Measurements from ENCODE around the gene TMCC1.
"Not testable (repeated sequence)": the region's sequence is repeated elsewhere in the genome, so short reads cannot be mapped to it uniquely, and the experiment has no call there.

Gene TMCC1

DNA sequence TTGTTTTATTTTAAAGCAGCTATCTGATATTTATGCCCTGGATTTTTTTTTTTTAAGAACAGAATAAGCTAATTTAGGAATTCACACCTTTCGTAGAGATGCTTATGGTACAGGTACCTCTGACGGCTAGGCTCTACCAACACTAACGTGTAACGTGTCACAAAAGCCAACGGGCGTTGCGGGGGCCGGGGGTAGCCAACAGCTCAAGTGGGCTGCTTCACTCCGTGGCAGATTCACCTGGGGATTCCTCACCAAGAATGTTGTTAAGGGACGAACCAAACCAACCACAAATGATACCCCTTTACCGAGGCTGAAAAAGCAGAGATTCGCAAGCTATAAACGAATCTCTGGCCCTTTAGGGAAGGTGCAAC, 1.0 kb downstream of the TMCC1 start:
- DNase-seq: no peak

- no peak for DNase-seq
Observed at GRCh38 chr3:129890891-129891290, 2.6 kb downstream of the TMCC1 start.

DNA sequence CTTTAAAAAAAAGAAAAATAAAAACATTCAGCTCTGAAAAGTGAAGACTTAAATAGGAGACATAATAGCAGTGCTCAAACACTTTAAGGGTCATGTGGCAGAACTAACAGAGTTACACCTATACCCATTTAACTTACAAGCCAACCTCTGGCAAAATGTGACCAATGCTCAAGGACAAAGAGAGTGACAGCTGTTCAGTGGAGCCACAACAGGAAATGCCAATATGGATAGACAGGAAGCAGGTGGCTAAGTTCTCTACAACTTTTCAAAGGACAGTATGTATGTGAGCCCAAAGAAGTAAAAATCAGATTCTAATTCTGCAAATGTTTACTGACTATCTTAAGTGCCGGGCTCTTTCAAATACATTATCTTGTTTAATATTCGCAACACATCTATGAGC, 3.4 kb downstream of the TMCC1 start:
- peak; percentile 78 for DNase-seq

DNA sequence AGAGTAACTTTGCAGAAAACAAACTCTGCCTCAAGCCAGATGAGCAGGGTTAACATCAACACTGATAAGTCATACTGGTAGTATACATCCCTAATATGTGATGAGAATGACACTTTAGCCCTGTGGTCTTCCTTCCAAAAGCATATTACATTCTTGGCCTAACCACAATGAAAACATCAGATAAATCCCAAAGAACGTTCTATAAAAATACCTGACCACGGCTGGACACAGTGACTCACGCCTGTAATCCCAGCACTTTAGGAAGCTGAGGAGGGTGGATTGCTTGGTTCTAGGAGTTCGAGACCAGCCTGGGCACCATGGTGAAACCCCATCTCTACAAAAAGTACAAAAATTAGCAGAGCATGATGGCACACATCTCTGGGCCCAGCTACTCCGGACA, 4.7 kb downstream of the TMCC1 start:
- DNase-seq: no peak

GRCh38 chr3:129881261-129881660, 12.2 kb downstream of the TMCC1 start:
- no peak for DNase-seq

DNA sequence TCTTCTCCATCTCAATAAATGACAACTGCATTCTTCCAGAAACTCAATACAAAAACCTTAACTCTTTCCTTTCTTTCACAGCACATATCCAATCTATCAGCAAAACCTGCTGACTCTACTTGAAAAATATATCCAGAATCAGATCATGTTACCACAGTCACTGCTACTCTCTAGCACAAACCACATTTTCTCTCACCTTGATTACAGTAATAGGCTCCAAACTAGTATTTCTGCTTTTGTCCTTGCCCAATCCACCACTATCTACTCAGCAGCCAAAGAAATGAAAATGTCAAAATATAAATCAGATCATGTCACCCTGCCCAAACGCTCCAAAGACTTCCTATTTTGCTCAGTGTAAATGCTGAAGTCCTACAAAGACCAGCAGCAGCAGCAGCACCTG, 15.2 kb downstream of the TMCC1 start:
- DNase-seq: no peak

- not testable (repeated sequence) for DNase-seq
Observed at GRCh38 chr3:129874479-129874878, 19.0 kb downstream of the TMCC1 start.

DNA sequence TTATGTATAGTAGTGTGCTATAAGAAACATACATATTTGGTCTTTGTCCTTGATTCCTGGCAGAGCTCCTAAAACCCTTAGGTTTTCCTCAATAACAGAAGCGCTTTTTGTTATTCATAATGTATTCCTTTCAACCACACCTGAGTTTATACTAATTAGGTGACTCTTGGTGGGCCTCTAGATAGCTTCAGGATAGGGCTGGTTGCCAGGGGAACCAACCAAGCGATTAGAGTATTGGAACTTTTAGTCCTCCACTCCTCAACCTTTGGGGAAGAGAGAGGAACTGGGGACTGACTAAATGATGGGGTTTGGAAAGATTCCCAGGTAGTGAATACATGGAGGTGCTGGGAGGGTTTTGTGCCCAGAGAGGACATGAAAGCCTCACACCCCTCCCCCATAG, 24.6 kb downstream of the TMCC1 start:
- no peak for DNase-seq

- peak; percentile 35 for DNase-seq
Observed at GRCh38 chr3:129867506-129868124, 25.9 kb downstream of the TMCC1 start.

DNA sequence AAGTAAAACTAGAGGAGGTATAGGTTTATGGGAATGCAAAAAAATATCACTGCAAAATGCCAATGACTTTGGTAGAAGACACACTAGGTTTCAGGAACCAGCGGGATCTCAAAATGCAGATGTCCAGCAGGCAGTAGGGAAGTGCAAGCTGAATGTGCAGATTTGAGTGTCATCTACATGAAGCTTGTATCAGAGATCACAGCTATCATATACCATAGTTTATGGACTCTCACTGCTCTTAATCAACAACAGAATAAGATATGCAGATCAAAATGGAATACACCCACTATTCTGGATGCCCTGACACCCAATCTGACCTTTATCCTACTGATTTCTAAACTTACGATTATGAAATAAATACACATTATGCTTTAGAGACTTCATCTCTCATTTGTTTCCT, 27.7 kb downstream of the TMCC1 start:
- DNase-seq: no peak

DNA sequence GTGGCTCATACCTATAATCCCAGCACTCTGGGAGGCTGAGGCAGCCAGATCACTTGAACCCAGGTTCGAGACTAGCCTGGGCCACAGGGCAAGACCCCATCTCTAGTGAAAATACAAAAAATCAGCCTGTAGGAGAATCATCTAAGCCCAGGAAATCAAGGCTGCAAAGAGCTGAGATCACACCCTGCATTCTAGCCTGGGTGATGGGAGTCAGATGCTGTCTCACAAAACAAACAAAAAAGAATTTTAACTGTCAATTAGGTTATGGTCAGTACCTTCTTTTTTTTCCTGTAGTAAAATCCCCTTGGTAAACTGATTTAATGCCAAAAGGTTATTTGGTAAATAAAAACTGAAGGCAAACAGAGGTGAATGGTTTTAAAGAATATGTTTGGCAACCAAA, 29.0 kb downstream of the TMCC1 start:
- DNase-seq: no peak

GRCh38 chr3:129859272-129859671, 34.2 kb downstream of the TMCC1 start:
- no peak for DNase-seq

DNA sequence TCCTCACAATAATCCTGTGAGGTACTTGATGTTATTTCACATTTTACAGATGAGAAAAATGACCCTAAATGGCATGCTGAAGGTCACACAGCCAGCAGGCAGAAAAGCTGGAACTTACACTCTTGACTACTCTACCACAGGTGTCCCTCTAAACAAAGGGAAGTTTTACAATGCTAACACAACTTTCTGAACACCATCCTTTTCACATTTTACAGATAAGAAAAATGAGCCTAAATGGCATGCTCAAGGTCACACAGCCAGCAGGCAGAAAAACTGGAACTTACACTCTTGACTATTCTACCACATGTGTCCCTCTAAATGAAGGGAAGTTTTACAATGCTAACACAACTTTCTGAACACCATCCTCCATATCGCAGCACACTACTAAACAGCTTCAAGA, 35.6 kb downstream of the TMCC1 start:
- DNase-seq: no peak

DNA sequence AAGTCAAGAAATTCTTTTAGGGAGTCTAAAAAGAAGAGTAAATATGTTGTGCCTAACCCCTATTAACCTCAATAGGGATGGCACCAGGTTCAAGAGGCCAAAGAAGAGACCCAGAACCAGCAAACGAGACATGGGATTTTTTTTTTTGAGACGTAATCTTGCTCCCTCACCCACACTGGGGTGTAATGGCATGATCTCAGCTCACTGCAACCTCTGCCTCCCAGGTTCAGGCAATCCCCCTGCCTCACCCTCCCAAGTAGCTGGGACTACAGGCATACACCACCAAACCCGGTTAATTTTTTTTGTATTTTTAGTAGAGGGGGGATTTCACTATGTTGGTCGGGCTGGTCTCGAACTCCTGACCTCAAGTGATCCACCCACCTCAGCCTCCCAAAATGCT, 36.7 kb downstream of the TMCC1 start:
- DNase-seq: not testable (repeated sequence)

DNA sequence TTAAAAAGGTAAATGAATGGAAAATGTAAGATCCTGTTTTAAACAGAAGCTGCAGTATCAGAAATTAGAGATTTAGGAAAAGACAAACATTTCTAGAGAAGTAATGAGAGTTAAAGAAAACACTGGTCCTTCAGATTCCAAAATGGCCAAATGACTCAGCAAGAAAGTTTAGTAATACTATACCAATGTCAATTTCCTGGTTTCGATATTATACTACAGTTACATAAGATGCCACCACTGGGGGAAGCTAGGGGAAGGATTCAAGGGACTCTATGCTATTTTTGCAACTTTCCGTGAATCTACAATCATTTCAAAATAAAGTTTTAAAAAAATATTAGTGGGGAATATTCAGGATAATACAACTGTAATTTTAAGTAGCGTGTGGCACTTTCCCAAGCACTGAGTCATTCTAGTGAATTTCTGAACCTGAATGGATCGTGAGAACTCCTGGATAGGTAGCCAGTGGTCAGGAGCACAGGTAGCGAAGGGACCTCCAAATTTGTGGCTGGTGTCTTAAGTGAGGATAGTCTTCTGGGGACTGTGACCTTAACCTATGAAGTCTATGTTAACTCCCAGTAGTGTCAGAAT, 37.6 kb downstream of the TMCC1 start:
- peak; percentile 71 for DNase-seq

DNA sequence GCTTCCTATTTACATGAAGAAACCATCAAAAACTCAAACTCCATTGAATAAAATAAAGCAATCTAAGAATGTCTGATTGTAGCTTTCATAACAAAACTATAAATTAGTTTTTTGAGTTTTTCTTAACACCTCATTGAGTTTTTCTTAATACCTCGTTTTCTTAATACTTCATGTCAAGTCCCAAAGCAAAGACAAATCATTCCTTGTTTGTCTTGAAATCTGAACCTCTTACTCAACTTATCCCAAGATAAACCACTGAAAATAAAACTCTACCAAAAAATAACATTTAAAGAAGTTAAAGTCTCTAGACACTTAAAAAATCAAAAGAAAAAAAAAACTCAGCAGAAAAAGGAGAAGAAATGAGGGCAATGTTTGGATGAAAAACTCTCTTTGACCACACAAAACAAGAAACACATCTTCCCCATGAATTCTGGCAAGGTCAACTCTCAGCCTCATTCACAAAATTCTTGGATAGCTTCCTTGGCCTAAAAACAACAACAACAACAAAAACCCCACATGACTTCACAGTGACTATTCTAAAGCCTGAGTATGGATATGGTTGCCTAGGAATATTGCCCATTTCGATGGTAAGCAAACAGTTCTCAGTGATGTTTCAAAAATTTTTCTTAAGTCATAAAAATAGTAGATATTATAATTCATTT, 38.2 kb downstream of the TMCC1 start:
- no peak for DNase-seq

DNA sequence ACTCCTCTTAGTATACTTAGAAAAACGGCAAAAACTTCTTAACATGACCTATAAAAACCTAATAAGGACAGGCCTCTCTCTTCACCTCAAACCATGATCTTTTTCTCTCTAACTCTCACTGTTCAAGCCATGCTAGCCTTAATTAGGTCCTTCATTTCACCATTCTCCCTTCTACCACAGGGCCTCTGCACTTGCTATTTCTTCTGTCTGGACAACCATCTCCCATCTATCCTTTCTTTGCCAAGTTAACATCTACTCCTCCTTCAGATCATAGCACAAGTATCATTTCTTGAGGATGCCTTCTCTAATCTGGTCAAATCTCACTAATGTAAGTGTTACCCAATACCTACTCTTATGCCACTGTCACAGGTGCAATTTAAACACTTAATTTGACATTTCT, 39.1 kb downstream of the TMCC1 start:
- no peak for DNase-seq

- DNase-seq: no peak
Observed at GRCh38 chr3:129845956-129846355, 47.6 kb downstream of the TMCC1 start.

DNA sequence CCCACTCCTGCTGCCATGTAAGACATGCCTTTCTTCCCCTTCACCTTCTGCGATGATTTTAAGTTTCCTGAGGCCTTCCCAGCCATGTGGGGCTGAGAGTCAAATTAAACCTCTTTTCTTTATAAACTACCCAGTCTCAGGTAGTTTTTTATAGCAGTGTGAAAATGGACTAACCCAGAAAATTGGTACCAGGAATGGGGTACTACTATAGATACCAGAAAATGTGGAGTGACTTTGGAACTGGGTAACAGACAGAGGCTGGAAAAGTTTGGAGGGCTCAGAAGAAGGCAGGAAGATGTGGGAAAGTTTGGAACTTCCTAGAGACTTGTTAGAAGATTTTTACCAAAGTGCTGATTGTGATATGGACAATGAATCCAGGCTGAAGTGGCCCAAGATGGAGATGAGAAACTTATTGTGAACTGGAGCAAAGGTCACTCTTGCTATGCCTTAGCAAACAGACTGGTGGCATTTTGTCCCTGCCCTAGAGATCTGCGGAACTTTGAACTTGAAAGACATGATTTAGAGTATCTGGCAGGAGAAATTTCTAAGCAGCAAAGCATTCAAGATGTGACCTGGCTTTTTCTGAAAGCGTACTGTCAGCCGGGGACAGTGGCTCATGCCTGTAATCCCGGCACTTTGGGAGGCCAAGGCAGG, 52.7 kb downstream of the TMCC1 start:
- DNase-seq: no peak

- no peak for DNase-seq
Observed at GRCh38 chr3:129838086-129838485, 55.4 kb downstream of the TMCC1 start.

- DNase-seq: no peak
Observed at GRCh38 chr3:129837065-129837642, 56.4 kb downstream of the TMCC1 start.

DNA sequence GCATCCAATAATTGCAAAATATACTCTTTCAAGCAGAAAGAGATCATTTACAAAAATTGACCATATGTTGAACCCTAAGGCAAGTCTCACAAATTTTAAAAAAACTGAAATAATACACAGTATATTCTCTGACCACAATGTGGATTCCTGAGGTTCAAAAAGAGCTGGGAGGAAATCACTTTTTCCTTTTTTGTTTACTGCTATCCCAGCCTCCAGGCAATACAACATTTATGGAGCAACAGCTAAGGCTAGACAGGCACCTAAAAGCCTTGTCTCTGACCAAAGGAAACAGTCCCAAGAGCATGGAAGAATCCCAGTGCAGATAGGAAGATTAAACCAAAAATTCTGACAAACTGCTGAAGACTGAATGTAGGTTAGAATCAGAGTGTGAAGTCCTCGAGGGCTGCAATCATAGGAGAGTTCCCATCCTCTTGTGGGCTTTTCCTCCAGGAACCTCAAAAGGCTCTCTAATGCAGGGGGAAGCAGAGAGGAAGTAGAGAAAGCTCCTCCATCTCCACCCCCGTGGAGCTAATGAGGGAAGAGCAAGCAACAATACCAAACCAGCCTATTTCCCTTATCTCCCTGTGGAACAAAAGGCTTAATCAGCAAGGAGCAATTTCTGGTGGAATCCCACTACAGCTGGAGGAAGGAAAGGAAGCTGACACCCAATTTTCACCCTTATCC, 57.0 kb downstream of the TMCC1 start:
- no peak for DNase-seq

DNA sequence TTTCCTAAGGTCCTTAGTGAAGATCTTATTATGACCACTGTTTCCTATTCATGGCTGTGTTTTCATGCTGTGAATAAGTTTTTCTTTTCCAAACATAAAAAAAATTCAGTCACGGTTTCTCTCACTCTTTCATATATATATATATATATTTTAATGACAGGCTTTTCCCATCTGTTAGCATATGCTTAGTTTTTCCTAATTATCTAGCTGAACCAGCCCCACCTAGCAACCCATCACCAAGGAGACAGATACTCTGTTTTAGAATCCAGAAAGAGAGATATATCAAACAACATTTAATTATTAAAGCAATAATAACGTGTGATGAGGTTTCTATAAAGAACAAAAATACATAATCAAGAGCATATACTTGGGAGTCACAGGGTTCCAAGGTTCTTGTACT, 58.3 kb downstream of the TMCC1 start:
- DNase-seq: no peak

All from hematopoietic multipotent progenitor cell treated with erythropoietin and hydrocortisone succinate and interleukin-3 and kit ligand, for 4 days (in vitro differentiated cells).